ENCODE results near the gene TLK1.

The TLK1 gene

GRCh38 chr2:171160119-171160955 lies at the start of gene TLK1:
TSS of gene TLK1 (minus strand) at chr2:171160893. CDS start at chr2:171160428, 465 bp downstream.
- DNase-seq (ENCODE audit: low read depth), result peak; percentile 58

- DNase-seq (ENCODE audit: low read depth), result no peak
Measured at GRCh38 chr2:171210216-171210863, 49.6 kb upstream of the TLK1 start.

- no peak for DNase-seq (ENCODE audit: low read depth)
Measured at GRCh38 chr2:171208657-171209056, 48.0 kb upstream of the TLK1 start.

- no peak for DNase-seq (ENCODE audit: low read depth)
Measured at GRCh38 chr2:171206422-171207115, 45.9 kb upstream of the TLK1 start.

- no peak for DNase-seq (ENCODE audit: low read depth)
Measured at GRCh38 chr2:171205551-171205950, 44.9 kb upstream of the TLK1 start.

GRCh38 chr2:171201767-171202166 lies 41.1 kb upstream of the TLK1 start:
- DNase-seq (ENCODE audit: low read depth), result no peak

GRCh38 chr2:171201271-171201670 lies 40.6 kb upstream of the TLK1 start:
- no peak for DNase-seq (ENCODE audit: low read depth)

- DNase-seq (ENCODE audit: low read depth), result no peak
Measured at GRCh38 chr2:171200469-171200868, 39.8 kb upstream of the TLK1 start.

GRCh38 chr2:171191021-171191420 lies 30.3 kb upstream of the TLK1 start:
- DNase-seq (ENCODE audit: low read depth), result no peak

GRCh38 chr2:171187819-171188218 lies 27.1 kb upstream of the TLK1 start:
- DNase-seq (ENCODE audit: low read depth), result no peak

- DNase-seq (ENCODE audit: low read depth), result no peak
Measured at GRCh38 chr2:171187177-171187576, 26.5 kb upstream of the TLK1 start.

- no peak for DNase-seq (ENCODE audit: low read depth)
Measured at GRCh38 chr2:171185941-171186340, 25.2 kb upstream of the TLK1 start.

GRCh38 chr2:171185165-171185818 lies 24.6 kb upstream of the TLK1 start:
- DNase-seq (ENCODE audit: low read depth), result no peak

- no peak for DNase-seq (ENCODE audit: low read depth)
Measured at GRCh38 chr2:171181064-171182049, 20.7 kb upstream of the TLK1 start.

- no peak for DNase-seq (ENCODE audit: low read depth)
Measured at GRCh38 chr2:171180229-171180930, 19.7 kb upstream of the TLK1 start.

GRCh38 chr2:171178993-171179392 lies 18.3 kb upstream of the TLK1 start:
- no peak for DNase-seq (ENCODE audit: low read depth)

- no peak for DNase-seq (ENCODE audit: low read depth)
Measured at GRCh38 chr2:171176516-171176915, 15.8 kb upstream of the TLK1 start.

GRCh38 chr2:171174075-171174474 lies 13.4 kb upstream of the TLK1 start:
- DNase-seq (ENCODE audit: low read depth), result no peak

- DNase-seq (ENCODE audit: low read depth), result peak; percentile 21
Measured at GRCh38 chr2:171173087-171173486, 12.4 kb upstream of the TLK1 start.

- no peak for DNase-seq (ENCODE audit: low read depth)
Measured at GRCh38 chr2:171171808-171172207, 11.1 kb upstream of the TLK1 start.

GRCh38 chr2:171169839-171170238 lies 9.1 kb upstream of the TLK1 start:
- no peak for DNase-seq (ENCODE audit: low read depth)

Measured in amniotic epithelial cell (primary cell).